SJSA1 (cell line): ENCODE measurements around the gene DDRGK1. TPM values are rescaled to one million over a fixed set of nuclear protein-coding genes. Genes with fewer than 3 reads are reported as not detected.
"Not testable (repeated sequence)": the region's sequence is repeated elsewhere in the genome, so short reads cannot be mapped to it uniquely, and the experiment has no call there.

Experiments used
- DNase-seq, 2 experiments: peaks; one replicate each; pipeline ENCODE4 v3.0.0-alpha.2; 2015 to 2020; ENCODE audit warnings: low spot score in 2 of 2, low read depth in 1 of 2
- H3K27ac ChIP-seq: fragments of 250-450 bp; sonication (Bioruptor Pico); 2 replicates; pipeline ENCODE4 v1.5.1; 2020; ENCODE audit warnings: mild to moderate bottlenecking, moderate library complexity
- H3K27me3 ChIP-seq: fragments of 250-450 bp; sonication (Bioruptor Pico); replicated peaks from 2 replicates; pipeline ENCODE4 v1.5.1; 2020; ENCODE audit warnings: mild to moderate bottlenecking, moderate library complexity
- H3K36me3 ChIP-seq: fragments of 250-450 bp; sonication (Bioruptor Pico); 2 replicates; pipeline ENCODE4 v1.5.1; 2020; ENCODE audit warnings: mild to moderate bottlenecking
- H3K4me1 ChIP-seq: fragments of 250-450 bp; sonication (Bioruptor Pico); replicated peaks from 2 replicates; pipeline ENCODE4 v1.6.1; 2021; ENCODE audit warnings: mild to moderate bottlenecking
- H3K4me3 ChIP-seq: fragments of 250-450 bp; sonication (Bioruptor Pico); 2 replicates; pipeline ENCODE4 v1.5.1; 2020; ENCODE audit warnings: mild to moderate bottlenecking
- H3K9me3 ChIP-seq: fragments of 250-450 bp; sonication (Bioruptor Pico); replicated peaks from 2 replicates; pipeline ENCODE4 v1.5.1; 2020; ENCODE audit warnings: mild to moderate bottlenecking
- total RNA-seq: library from RNA; depleted of rRNA; stranded (reverse); fragments of >200 nt; shearing (Covaris generic); gene quantifications from 2 replicates; pipeline ENCODE4 v1.2.3, GENCODE V29; 2014

The DDRGK1 gene
- total RNA-seq, 1 experiment from 2014 or later, result 29.1 TPM

GRCh38 chr20:3165473-3166337 lies 38.8 kb downstream of the DDRGK1 start:
- H3K4me3 ChIP-seq, result no peak overlapping the region
- no peaks in the 10 kb centered on the region for H3K27me3 ChIP-seq
- H3K9me3 ChIP-seq, result no peaks in the 10 kb centered on the region
- no peaks in the 10 kb centered on the region for H3K36me3 ChIP-seq
- no peak overlapping the region for H3K27ac ChIP-seq
- H3K4me1 ChIP-seq, result no peaks in the 10 kb centered on the region
- no peak for DNase-seq

DNA sequence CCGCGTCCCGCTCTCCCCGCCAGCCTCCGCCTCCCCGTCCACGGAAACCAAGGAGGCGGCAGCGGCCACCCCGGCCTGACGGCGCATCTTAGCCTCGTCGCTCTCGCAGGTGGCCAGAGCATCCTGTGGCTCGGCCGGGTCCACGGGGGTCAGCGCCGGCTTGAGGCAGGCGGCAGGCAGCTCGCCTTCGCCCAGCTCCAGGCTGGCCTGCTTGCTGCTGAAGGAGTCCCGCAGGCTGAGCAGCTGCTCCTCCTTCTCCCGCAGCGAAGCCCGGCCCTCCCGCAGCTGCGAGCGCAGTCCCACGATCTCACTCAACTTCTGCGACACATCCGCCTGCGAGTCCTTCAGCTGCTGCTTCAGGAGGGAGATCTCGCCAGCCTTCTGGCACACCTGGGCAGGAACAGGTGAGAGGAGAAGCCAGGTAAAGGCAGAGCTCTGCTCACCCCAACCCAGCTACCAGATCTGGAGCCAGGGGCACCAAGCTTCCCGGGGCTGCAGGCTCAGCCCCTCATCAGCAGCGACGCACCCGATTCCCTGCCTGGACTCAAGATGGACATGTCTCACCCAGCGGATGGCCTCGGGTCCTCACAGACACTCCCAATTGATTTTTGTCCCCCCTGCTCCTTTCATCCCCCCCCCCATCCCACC lies 39.6 kb downstream of the DDRGK1 start:
- Histone ChIP-seq H3K27ac (no peak overlapping the region), H3K4me3 (no peak overlapping the region)

GRCh38 chr20:3164043-3164762 lies 40.3 kb downstream of the DDRGK1 start:
- Histone ChIP-seq H3K4me3 (no peak overlapping the region), H3K36me3 (peaks cover 4% of the 10 kb centered on the region), H3K9me3 (no peaks in the 10 kb centered on the region), H3K27me3 (no peaks in the 10 kb centered on the region), H3K4me1 (no peaks in the 10 kb centered on the region), H3K27ac (no peak overlapping the region)
- DNase-seq, result no peak

More for the DNA sequence above, 39.6 kb downstream of the DDRGK1 start:
- DNase-seq, result no peak
- no peaks in the 10 kb centered on the region for H3K27me3 ChIP-seq
- H3K4me1 ChIP-seq, result no peaks in the 10 kb centered on the region
- H3K36me3 ChIP-seq, result no peaks in the 10 kb centered on the region
- no peaks in the 10 kb centered on the region for H3K9me3 ChIP-seq

- Histone ChIP-seq H3K4me3 (no peak overlapping the region), H3K4me1 (no peaks in the 10 kb centered on the region; the same call in none of the 2 replicates), H3K27me3 (no peaks in the 10 kb centered on the region), H3K36me3 (peaks cover 4% of the 10 kb centered on the region), H3K27ac (no peak overlapping the region), H3K9me3 (no peaks in the 10 kb centered on the region)
- no peak for DNase-seq
Measured at GRCh38 chr20:3163099-3164042, 41.1 kb downstream of the DDRGK1 start.

- no peaks in the 10 kb centered on the region for H3K27me3 ChIP-seq
- H3K4me1 ChIP-seq, result peaks cover 8% of the 10 kb centered on the region
- peaks cover 7% of the 10 kb centered on the region for H3K36me3 ChIP-seq
- no peak for DNase-seq
- no peak overlapping the region for H3K27ac ChIP-seq
- H3K9me3 ChIP-seq, result no peaks in the 10 kb centered on the region
- H3K4me3 ChIP-seq, result no peak overlapping the region
Measured at GRCh38 chr20:3162080-3162611, 42.3 kb downstream of the DDRGK1 start.

DNA sequence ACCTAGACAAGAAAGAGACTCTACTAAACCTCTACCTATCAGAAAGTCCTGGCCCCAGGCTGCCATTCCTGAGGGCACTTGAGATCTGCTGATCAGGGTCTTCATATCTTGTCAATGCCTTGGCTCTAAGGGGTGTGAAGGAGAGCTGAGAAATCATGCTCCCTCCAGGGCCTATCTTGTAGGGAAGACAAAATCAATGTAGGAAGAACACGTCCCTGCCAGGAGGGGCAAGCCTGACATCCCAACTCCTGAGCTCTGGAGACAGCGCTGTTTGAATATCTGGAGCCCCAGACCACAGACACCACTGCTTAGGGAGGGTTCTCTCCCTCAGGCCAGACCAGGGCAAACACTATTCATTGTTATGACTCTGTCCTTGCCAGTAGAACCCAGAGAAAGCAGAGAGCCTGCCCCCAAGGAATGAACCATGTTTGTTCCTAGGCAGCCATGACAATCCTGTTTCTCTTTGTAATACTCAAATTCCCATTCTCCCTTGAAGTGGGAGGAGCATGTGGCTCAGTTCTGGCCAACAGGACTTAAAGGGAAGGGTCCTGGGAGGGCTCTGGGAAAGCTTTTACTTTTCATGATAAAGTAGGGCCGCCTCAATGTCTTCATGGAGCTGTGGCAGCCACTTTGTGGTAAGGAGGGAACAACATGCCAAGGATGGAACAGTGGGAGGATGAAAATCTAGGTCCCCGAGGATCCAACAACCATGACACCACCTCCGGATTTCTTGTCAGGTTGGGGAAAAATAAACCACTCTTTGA lies 43.0 kb downstream of the DDRGK1 start:
- no peaks in the 10 kb centered on the region for H3K9me3 ChIP-seq
- DNase-seq, result no peak
- H3K27ac ChIP-seq, result no peak overlapping the region
- H3K27me3 ChIP-seq, result no peaks in the 10 kb centered on the region
- peaks cover 8% of the 10 kb centered on the region for H3K4me1 ChIP-seq
- peaks cover 12% of the 10 kb centered on the region for H3K36me3 ChIP-seq
- H3K4me3 ChIP-seq, result no peak overlapping the region

DNA sequence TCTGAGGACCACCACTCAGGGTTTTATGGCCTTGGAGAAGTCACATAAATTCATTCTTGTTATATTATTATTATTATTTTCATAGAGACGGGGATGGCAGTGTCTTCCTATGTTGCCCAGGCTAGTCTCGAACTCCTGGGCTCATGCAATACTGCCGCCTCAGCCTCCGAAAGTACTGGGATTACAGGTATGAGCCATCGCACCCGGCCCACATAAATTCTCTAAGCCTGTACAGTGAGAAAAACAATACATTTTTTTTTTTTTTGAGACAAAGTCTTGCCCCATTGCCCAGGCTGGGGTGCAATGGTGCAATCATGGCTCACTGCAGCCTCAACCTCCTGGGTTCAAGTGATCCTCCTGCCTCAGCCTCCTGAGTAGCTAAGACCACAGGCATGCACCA lies 44.1 kb downstream of the DDRGK1 start:
- H3K4me3 ChIP-seq, result peak overlapping the region; percentile 76; the same call in 1 of the 2 replicates
- H3K27me3 ChIP-seq, result no peaks in the 10 kb centered on the region
- no peak for DNase-seq
- H3K27ac ChIP-seq, result no peak overlapping the region
- peaks cover 8% of the 10 kb centered on the region for H3K4me1 ChIP-seq
- H3K36me3 ChIP-seq, result peaks cover 12% of the 10 kb centered on the region
- no peaks in the 10 kb centered on the region for H3K9me3 ChIP-seq

DNA sequence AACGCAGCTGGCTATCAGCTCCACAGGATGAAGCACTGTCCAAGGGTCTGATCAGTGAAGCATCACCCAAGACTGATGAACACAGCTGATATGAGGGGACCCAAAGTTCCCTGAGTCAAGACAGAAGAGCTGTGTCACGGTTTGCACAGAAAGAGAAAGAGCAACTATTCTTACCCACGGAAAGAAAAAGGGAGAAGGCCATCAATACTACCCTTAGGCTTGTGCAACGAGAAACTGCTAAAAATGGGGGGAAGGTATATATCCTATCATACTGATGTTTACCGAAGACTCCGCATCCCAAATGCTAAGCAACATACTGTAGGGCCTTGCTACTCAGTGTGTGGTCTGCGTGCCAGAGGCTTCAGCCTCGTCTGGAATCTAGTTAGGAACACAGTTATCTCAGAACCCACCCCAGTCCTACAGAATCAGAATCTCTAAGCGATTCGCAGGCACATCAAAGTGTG lies 45.5 kb downstream of the DDRGK1 start:
- no peaks in the 10 kb centered on the region for H3K9me3 ChIP-seq
- H3K4me3 ChIP-seq, result peak overlapping the region; percentile 76
- no peak for DNase-seq
- H3K27me3 ChIP-seq, result no peaks in the 10 kb centered on the region
- peaks cover 8% of the 10 kb centered on the region for H3K4me1 ChIP-seq
- H3K27ac ChIP-seq, result peak overlapping the region; percentile 79
- peaks cover 23% of the 10 kb centered on the region for H3K36me3 ChIP-seq

DNA sequence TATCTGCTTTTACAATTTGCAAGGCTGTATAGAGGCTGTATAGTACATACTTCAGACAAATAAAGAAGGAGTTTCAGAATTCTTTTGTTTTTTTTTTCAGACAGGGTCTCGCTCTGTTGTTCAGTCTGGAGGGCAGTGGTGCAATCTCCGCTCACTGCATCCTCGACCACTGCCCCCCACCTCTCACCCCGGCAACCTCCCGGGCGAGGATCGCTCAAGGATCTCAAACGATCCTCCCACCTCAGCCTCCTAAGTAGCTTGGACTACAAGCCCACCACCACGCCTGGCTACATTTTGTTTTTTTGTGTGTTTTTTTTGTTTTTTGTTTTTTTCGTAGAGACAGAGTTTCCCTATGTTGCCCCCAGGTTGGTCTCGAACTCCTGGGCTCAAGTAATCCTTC lies 46.7 kb downstream of the DDRGK1 start:
- H3K27me3 ChIP-seq, result no peaks in the 10 kb centered on the region
- no peak for DNase-seq
- no peaks in the 10 kb centered on the region for H3K9me3 ChIP-seq
- H3K4me1 ChIP-seq, result peaks cover 8% of the 10 kb centered on the region
- no peak overlapping the region for H3K4me3 ChIP-seq
- H3K36me3 ChIP-seq, result peaks cover 35% of the 10 kb centered on the region
- H3K27ac ChIP-seq, result no peak overlapping the region

DNA sequence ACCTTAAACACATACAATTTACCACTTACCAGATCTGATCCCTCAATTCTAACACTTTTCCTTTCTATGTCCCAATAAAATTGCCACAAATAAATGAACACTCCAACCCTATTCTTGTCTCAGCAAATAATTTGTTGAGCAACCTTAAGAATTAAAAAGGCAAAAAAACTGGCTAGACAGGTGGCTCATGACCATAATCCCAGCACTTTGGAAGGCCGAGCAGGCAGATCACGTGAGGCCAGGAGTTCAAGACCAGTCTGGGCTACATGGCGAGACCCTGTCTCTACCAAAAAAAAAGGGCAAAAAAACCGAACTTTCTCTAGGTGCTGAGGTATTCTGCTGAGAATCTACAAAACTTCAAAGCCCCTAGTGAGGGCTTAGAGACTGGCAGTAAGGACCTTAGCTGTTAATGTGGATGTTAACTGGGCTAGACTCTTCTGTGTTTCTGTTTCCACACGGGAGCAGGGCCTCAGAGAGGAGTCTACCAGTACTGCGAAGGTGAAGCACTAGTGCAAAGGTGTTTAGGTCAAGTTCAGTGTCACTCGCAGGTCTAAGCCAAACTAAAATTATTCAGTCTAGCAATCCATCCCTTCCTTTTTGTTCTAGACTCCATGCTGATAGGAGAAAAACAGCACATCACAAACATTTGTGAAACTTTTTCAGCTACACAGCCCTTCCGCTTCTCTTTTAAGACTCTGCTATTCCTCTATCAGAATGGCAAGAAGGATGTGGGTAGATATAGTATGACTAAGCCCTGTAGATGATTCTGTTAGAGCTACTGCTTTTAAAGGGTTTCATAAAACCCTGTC lies 47.5 kb downstream of the DDRGK1 start:
- no peak overlapping the region for H3K4me3 ChIP-seq
- no peak overlapping the region for H3K27ac ChIP-seq
- no peaks in the 10 kb centered on the region for H3K27me3 ChIP-seq
- peaks cover 41% of the 10 kb centered on the region for H3K36me3 ChIP-seq
- H3K4me1 ChIP-seq, result peaks cover 8% of the 10 kb centered on the region
- DNase-seq, result no peak
- no peaks in the 10 kb centered on the region for H3K9me3 ChIP-seq

- not testable (repeated sequence) for H3K9me3 ChIP-seq, DNase-seq, H3K4me1 ChIP-seq, H3K27me3 ChIP-seq, H3K27ac ChIP-seq, H3K4me3 ChIP-seq
- peaks cover 73% of the 10 kb centered on the region for H3K36me3 ChIP-seq
Measured at GRCh38 chr20:3152057-3152644, 52.3 kb downstream of the DDRGK1 start.
